Endothelial cell of umbilical vein (primary cell): Measurements from ENCODE around the gene SHROOM2. TPM values are rescaled to one million over a fixed set of nuclear protein-coding genes. Genes with fewer than 3 reads are reported as not detected.
A peak's percentile ranks its signal among the peaks of the same experiment; 100 is the strongest.

Experiments
- BruUV-seq: library from RNA; stranded (reverse); fragments of 400-500 nt; replicated peaks from 2 replicates; lab custom pipeline; 2021; lab: Mats Ljungman, UMichigan
- CTCF ChIA-PET: fragments of 300-600, 350-600 bp; sonication (Branson Sonifier 250); formaldehyde crosslinking; loops from one replicate; lab custom pipeline; 2021; ENCODE audit warnings: antibody characterized with exemption, inconsistent platforms; lab: Charles Lee
- POLR2A ChIA-PET: fragments of 300-600, 350-600 bp; sonication (Branson Sonifier 250); formaldehyde crosslinking; loops from one replicate; lab custom pipeline; 2021; ENCODE audit warnings: antibody characterized with exemption, inconsistent platforms; lab: Charles Lee
- DNase-seq: peaks from one replicate; pipeline ENCODE4 v3.0.0-alpha.2; 2011; ENCODE audit warnings: low read depth, low spot score
- FAIRE-seq: peaks from 2 replicates; lab custom pipeline; 2011; peaks lifted over from hg19 to GRCh38; lab: Jason Lieb, UNC
- H2AFZ ChIP-seq: 2 replicates; pipeline ENCODE4 v1.6.0; 2012; ENCODE audit warnings: low read depth, low read length, control low read depth, inconsistent platforms
- H3K27ac ChIP-seq: 2 replicates; pipeline ENCODE4 v1.5.1; 2011; ENCODE audit warnings: low read depth, mild to moderate bottlenecking, control low read depth, low read length, moderate library complexity; ENCODE audit not compliant: insufficient read depth
- H3K27me3 ChIP-seq, 2 experiments: 2 replicates each; pipeline versions ENCODE4 v1.6.0 to v1.6.1; 2011; ENCODE audit warnings: low read length in 2 of 2, mixed read lengths in 1 of 2; ENCODE audit not compliant: control insufficient read depth in 2 of 2, insufficient read depth in 2 of 2
- H3K36me3 ChIP-seq, 2 experiments: 2 replicates in 1 of 2; 3 replicates in 1 of 2; pipeline ENCODE4 v1.5.1; 2011; ENCODE audit warnings: low read length in 2 of 2, mild to moderate bottlenecking in 1 of 2, moderate library complexity in 1 of 2; ENCODE audit not compliant: control insufficient read depth in 2 of 2, insufficient read depth in 2 of 2; ENCODE audit errors: extremely low read depth in 1 of 2
- H3K4me1 ChIP-seq: 3 replicates; pipeline ENCODE4 v1.5.1; 2011; ENCODE audit warnings: mild to moderate bottlenecking, low read length; ENCODE audit not compliant: control insufficient read depth, insufficient read depth; ENCODE audit errors: extremely low read depth
- H3K4me2 ChIP-seq: 2 replicates; pipeline ENCODE4 v1.6.1; 2011; ENCODE audit warnings: low read length, control low read depth, mixed read lengths; ENCODE audit not compliant: insufficient read depth
- H3K4me3 ChIP-seq, 3 experiments: fragments of 200-600 bp in 1 of 3; sonication (generic), shearing (Covaris generic) in 1 of 3; replicated peaks in 1 of 3; 2 replicates each; pipeline ENCODE4 v1.5.1; 2011 to 2016; ENCODE audit warnings: control low read depth in 3 of 3, low read length in 3 of 3, mild to moderate bottlenecking in 2 of 3, inconsistent platforms in 1 of 3, low read depth in 1 of 3, moderate library complexity in 1 of 3; ENCODE audit not compliant: insufficient read depth in 1 of 3
- H3K79me2 ChIP-seq: 2 replicates; pipeline ENCODE4 v1.6.0; 2012; ENCODE audit warnings: low read length, inconsistent platforms; ENCODE audit not compliant: control insufficient read depth, insufficient read depth
- H3K9ac ChIP-seq: replicated peaks from 2 replicates; pipeline ENCODE3; 2011; ENCODE audit warnings: low read length, control low read depth; ENCODE audit not compliant: insufficient read depth; ENCODE audit errors: extremely low read depth
- H3K9me1 ChIP-seq: replicated peaks from 3 replicates; pipeline ENCODE4 v1.6.0; 2011; ENCODE audit warnings: mild to moderate bottlenecking, low read length; ENCODE audit not compliant: control insufficient read depth, insufficient read depth; ENCODE audit errors: extremely low read depth
- H3K9me3 ChIP-seq: replicated peaks from 2 replicates; pipeline ENCODE4 v1.5.1; 2012; ENCODE audit warnings: low read length, inconsistent platforms; ENCODE audit not compliant: control insufficient read depth, insufficient read depth
- H4K20me1 ChIP-seq: replicated peaks from 2 replicates; pipeline ENCODE3; 2011; ENCODE audit warnings: mild to moderate bottlenecking, low read length; ENCODE audit not compliant: control insufficient read depth, insufficient read depth; ENCODE audit errors: extremely low read depth
- EZH2 ChIP-seq: IDR thresholded peaks from 2 replicates; pipeline ENCODE4 v1.6.1; 2012; ENCODE audit warnings: borderline replicate concordance, low read depth, mild to moderate bottlenecking, moderate library complexity, low read length, inconsistent platforms; ENCODE audit not compliant: severe bottlenecking
- FOS ChIP-seq: IDR thresholded peaks from 2 replicates; pipeline ENCODE4 v1.6.1; 2011; ENCODE audit warnings: mild to moderate bottlenecking, low read length, moderate library complexity, borderline replicate concordance; ENCODE audit not compliant: insufficient read depth
- GATA2 ChIP-seq: IDR thresholded peaks from 2 replicates; pipeline ENCODE4 v1.7.0; 2011; ENCODE audit warnings: low read depth, mild to moderate bottlenecking, moderate library complexity, mixed read lengths, low read length; ENCODE audit not compliant: insufficient read length, insufficient read depth
- JUN ChIP-seq: IDR thresholded peaks from 2 replicates; pipeline ENCODE4 v1.6.1; 2011; ENCODE audit warnings: borderline replicate concordance, low read depth; ENCODE audit not compliant: insufficient read length, insufficient read depth
- MYC ChIP-seq: IDR thresholded peaks from one replicate; pipeline ENCODE4 v1.6.1; 2011; ENCODE audit warnings: mild to moderate bottlenecking, low read depth, low read length
- POLR2A ChIP-seq: IDR thresholded peaks from 2 replicates; pipeline ENCODE4 v1.6.1; 2012; ENCODE audit warnings: low read depth, mild to moderate bottlenecking, control low read depth, low read length
- POLR2AphosphoS5 ChIP-seq: IDR thresholded peaks from 2 replicates; pipeline ENCODE4 v1.6.1; 2012; ENCODE audit warnings: low read depth, mild to moderate bottlenecking, control low read depth, low read length, moderate library complexity; ENCODE audit not compliant: insufficient read depth
- dilution Hi-C: fragments of 300-500 bp; cut with MboI; formaldehyde crosslinking; loops from one replicate; pipeline ENCODE4 v1.15.0; 2019; ENCODE audit warnings: low sequenced_read_pairs; ENCODE audit not compliant: extremely low pct_ligation_motif_present
- intact Hi-C: fragments of 100-400 bp; cut with micrococcal nuclease; formaldehyde crosslinking; loops from one replicate; pipeline ENCODE4 v1.10.0; 2022
- polyA plus RNA-seq, 4 experiments: library from polyadenylated mRNA; depleted of rRNA in 3 of 4; stranded (reverse) in 3 of 4; unstranded in 1 of 4; fragments of >200 nt; gene quantifications; 2 replicates each; pipeline versions ENCODE4 v1.2.1 to v1.2.3, GENCODE V29; 2011 to 2012; ENCODE audit warnings: missing spikeins in 1 of 4
- total RNA-seq: library from RNA; stranded (reverse); gene quantifications from 2 replicates; pipeline ENCODE4 v1.2.3, GENCODE V29; 2021
- TF ChIP-seq, protein P1 (sequence below), 2 donors: IDR thresholded peaks; 1 replicate in 1 of 2; 2 replicates in 1 of 2; pipeline ENCODE4 v1.5.1; 2011; ENCODE audit warnings: low read length in 2 of 2, mild to moderate bottlenecking in 2 of 2, moderate library complexity in 2 of 2, control low read depth in 1 of 2, inconsistent platforms in 1 of 2, low read depth in 1 of 2; ENCODE audit not compliant: insufficient read depth in 1 of 2; ENCODE audit errors: extremely low read depth in 1 of 2
- TF ChIP-seq, protein P2 (sequence below): IDR thresholded peaks from 2 replicates; pipeline ENCODE4 v1.6.1; 2011; ENCODE audit not compliant: insufficient read depth, insufficient read length

Gene SHROOM2
- total and polyA plus RNA-seq, 2 donors (not counting 3 experiments of a cell fraction or from before 2014, with no cell fraction given), result 3.7 to 11.8 TPM

DNA sequence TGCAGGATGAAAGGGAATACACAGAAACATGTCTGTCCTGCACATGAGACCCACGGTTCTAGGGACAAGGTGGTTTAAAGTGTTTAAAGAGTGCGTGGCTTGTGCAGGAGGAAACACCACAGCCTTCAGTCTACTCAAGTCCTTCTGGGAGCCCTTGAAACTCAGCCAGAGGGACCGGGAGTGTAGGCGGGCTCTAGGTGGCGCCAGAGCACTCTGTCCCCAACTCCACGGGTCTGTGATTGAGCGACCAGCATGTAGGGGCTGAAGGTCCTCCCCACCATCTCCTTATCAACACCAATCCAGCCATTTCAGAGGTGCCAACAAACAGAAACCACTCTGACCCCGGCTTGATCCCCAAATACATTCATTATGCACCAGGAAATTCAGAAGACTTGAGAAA, 98.9 kb downstream of the SHROOM2 start:
- no peaks in the 10 kb centered on the region for H3K9me3 ChIP-seq
- H3K27ac ChIP-seq, result no peak overlapping the region
- H3K4me2 ChIP-seq, result no peak overlapping the region
- H3K9me1 ChIP-seq, result no peaks in the 10 kb centered on the region
- no peak overlapping the region for H2AFZ ChIP-seq
- no peaks in the 10 kb centered on the region for H3K36me3 ChIP-seq
- FAIRE-seq (peak; percentile 95), DNase-seq (peak; percentile 85)
- no TSS peak for BruUV-seq
- intact Hi-C loops, result loop anchor here (1.0 kb wide), 4 partner anchors 26 to 234 kb away; no protein-coding TSS in a partner anchor
- CTCF ChIA-PET, result no interaction called here
- no peak overlapping the region for H3K4me3 ChIP-seq
- no peaks in the 10 kb centered on the region for H4K20me1 ChIP-seq
- H3K27me3 ChIP-seq, result no peaks in the 10 kb centered on the region
- peaks cover 41% of the 10 kb centered on the region for H3K4me1 ChIP-seq
- POLR2A ChIA-PET, result interaction anchor here (0.6 kb wide), 1 partner anchor 56 kb away, joined by 3 read pairs; no protein-coding TSS in a partner anchor
- no peak overlapping the region for H3K9ac ChIP-seq
- dilution Hi-C loops, result no loop called here
- no peak for TF ChIP-seq FOS
- TF ChIP-seq, protein P1, sequence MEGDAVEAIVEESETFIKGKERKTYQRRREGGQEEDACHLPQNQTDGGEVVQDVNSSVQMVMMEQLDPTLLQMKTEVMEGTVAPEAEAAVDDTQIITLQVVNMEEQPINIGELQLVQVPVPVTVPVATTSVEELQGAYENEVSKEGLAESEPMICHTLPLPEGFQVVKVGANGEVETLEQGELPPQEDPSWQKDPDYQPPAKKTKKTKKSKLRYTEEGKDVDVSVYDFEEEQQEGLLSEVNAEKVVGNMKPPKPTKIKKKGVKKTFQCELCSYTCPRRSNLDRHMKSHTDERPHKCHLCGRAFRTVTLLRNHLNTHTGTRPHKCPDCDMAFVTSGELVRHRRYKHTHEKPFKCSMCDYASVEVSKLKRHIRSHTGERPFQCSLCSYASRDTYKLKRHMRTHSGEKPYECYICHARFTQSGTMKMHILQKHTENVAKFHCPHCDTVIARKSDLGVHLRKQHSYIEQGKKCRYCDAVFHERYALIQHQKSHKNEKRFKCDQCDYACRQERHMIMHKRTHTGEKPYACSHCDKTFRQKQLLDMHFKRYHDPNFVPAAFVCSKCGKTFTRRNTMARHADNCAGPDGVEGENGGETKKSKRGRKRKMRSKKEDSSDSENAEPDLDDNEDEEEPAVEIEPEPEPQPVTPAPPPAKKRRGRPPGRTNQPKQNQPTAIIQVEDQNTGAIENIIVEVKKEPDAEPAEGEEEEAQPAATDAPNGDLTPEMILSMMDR (IDR thresholded peaks at IDR 0.05; ENCODE audit: extremely low read depth in 1 of 2, insufficient read depth in 1 of 2, low read depth in 1 of 2, low read length in 2 of 2), result peak; percentile 56 to 76
- TF ChIP-seq POLR2AphosphoS5, result no peak
- no peaks in the 10 kb centered on the region for H3K79me2 ChIP-seq

DNA sequence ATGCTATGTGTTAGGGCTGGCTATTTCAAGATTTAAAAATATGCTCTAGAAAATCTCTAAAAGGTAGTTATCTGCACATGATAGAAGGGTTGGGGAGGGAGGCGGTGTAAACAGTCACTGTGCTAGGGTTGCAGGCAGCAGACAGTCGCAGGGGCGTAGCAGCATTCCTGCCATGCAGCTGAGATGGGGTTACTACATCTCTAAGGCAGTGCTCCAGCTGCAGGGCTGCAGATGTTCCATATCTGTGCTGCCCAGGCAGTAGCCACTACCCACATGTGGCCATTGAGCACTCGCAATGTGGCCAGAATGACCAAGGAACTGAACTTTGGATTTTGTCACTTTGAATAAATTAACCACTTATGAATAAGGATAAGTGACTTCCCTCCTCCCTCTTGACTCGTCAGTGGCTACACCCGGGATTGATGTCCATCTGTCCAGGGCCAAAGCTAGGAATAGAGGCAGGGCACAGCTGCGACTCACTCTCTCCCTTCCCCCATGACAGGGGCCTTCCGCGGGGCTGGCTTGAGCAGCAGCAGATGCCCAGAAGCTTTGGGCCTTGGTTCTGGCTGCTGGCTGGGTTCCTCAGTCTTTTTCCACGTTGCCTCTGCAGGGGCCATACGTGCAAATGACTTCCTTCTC, 101.5 kb downstream of the SHROOM2 start:
- TF ChIP-seq POLR2A (no peak), FOS (no peak), JUN (no peak), GATA2 (no peak), MYC (no peak), POLR2AphosphoS5 (no peak), EZH2 (no peak)
- TF ChIP-seq, protein P1 (IDR thresholded peaks at IDR 0.05; ENCODE audit: extremely low read depth in 1 of 2, insufficient read depth in 1 of 2, low read depth in 1 of 2, low read length in 2 of 2), result no peak
- TF ChIP-seq, protein P2, sequence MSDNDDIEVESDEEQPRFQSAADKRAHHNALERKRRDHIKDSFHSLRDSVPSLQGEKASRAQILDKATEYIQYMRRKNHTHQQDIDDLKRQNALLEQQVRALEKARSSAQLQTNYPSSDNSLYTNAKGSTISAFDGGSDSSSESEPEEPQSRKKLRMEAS, result no peak
- ChIA-PET POLR2A (no interaction called here), CTCF (no interaction called here)
- Histone ChIP-seq H3K9ac (no peak overlapping the region), H3K4me1 (peaks cover 23% of the 10 kb centered on the region), H2AFZ (no peak overlapping the region), H3K9me3 (no peaks in the 10 kb centered on the region), H3K4me3 (no peak overlapping the region), H3K9me1 (no peaks in the 10 kb centered on the region), H3K36me3 (no peaks in the 10 kb centered on the region), H4K20me1 (no peaks in the 10 kb centered on the region), H3K27me3 (no peaks in the 10 kb centered on the region), H3K27ac (no peak overlapping the region), H3K4me2 (no peak overlapping the region), H3K79me2 (no peaks in the 10 kb centered on the region)
- no TSS peak for BruUV-seq
- dilution Hi-C loops (no loop called here), intact Hi-C loops (no loop called here)
- DNase-seq, result no peak
- FAIRE-seq, result no peak
